ENCODE measurements around the gene LINC01488. TPM values are rescaled to one million over a fixed set of nuclear protein-coding genes. Genes with fewer than 3 reads are reported as not detected.

The LINC01488 gene
- total and polyA plus RNA-seq, 2 experiments from 2014 or later, result not detected

- no peaks in the 10 kb centered on the region for H4K20me1 ChIP-seq (replicated peaks; ENCODE audit: insufficient read depth)
- H3K27me3 ChIP-seq (ENCODE audit: insufficient read depth), result no peaks in the 10 kb centered on the region
- H2AFZ ChIP-seq, result peak overlapping the region; percentile 56; the same call in 1 of the 2 replicates
- H3K36me3 ChIP-seq (ENCODE audit: insufficient read depth), result no peaks in the 10 kb centered on the region
- H3K4me3 Mint-ChIP-seq, result no peak overlapping the region
- peak overlapping the region; percentile 31; the same call in 1 of the 2 replicates for H3K27ac Mint-ChIP-seq
- no peaks in the 10 kb centered on the region for H3K9me3 Mint-ChIP-seq
- no peaks in the 10 kb centered on the region; the same call in 1 of the 2 replicates for H3F3A ChIP-seq (replicated peaks; ENCODE audit: low read depth)
- peaks cover 14% of the 10 kb centered on the region for H3K27me3 Mint-ChIP-seq (ENCODE audit: insufficient read depth, low read depth, poor library complexity)
- H3K4me2 ChIP-seq, result peak overlapping the region; percentile 75
- H3K36me3 Mint-ChIP-seq (ENCODE audit: low read depth), result no peaks in the 10 kb centered on the region; the same call in 1 of the 3 replicates
- DNase-seq (ENCODE audit: low spot score) (peak; percentile 60), ATAC-seq (peak; percentile 15)
- no peak overlapping the region for H3K27ac ChIP-seq (ENCODE audit: low read depth)
- no peak overlapping the region for H3K4me3 ChIP-seq
- H3K9me2 ChIP-seq (ENCODE audit: insufficient read depth), result peaks cover 8% of the 10 kb centered on the region
- H3K4me1 ChIP-seq (ENCODE audit: insufficient read depth), result peaks cover 22% of the 10 kb centered on the region
- peaks cover 37% of the 10 kb centered on the region for H3K4me1 Mint-ChIP-seq
- TF ChIP-seq CTCF (conservative IDR thresholded peaks at IDR 0.05; ENCODE audit: low read depth in 2 of 2), result peak; percentile 55 to 62
- no peak for TF ChIP-seq ETS1 (IDR thresholded peaks at IDR 0.05)
- no peak for TF ChIP-seq ZNF331 (CRISPR knock-in tag; IDR thresholded peaks at IDR 0.05; ENCODE audit: low read depth)
- peak; percentile 64; the same call in 1 of the 2 replicates for TF ChIP-seq CREB1 (CRISPR knock-in tag; IDR thresholded peaks at IDR 0.05; ENCODE audit: low read depth)
- H3K79me2 ChIP-seq (replicated peaks; ENCODE audit: insufficient read depth), result no peaks in the 10 kb centered on the region
Observed at GRCh38 chr11:69444381-69445130, 36.9 kb upstream of the LINC01488 start.

- no peaks in the 10 kb centered on the region for H3K9me3 Mint-ChIP-seq
- no peaks in the 10 kb centered on the region for H4K20me1 ChIP-seq (replicated peaks; ENCODE audit: insufficient read depth)
- DNase-seq (ENCODE audit: low spot score), result no peak
- no peak overlapping the region for H3K4me3 ChIP-seq
- no peak overlapping the region for H3K4me2 ChIP-seq
- H3K27ac ChIP-seq (ENCODE audit: low read depth), result no peak overlapping the region
- H3K36me3 ChIP-seq (ENCODE audit: insufficient read depth), result no peaks in the 10 kb centered on the region
- no peaks in the 10 kb centered on the region for H3K27me3 ChIP-seq (ENCODE audit: insufficient read depth)
- no peaks in the 10 kb centered on the region for H3K79me2 ChIP-seq (replicated peaks; ENCODE audit: insufficient read depth)
- peaks cover 13% of the 10 kb centered on the region for H3K27me3 Mint-ChIP-seq (ENCODE audit: insufficient read depth, low read depth, poor library complexity)
- H3K27ac Mint-ChIP-seq, result no peak overlapping the region
- peaks cover 22% of the 10 kb centered on the region for H3K4me1 ChIP-seq (ENCODE audit: insufficient read depth)
- no peaks in the 10 kb centered on the region; the same call in 1 of the 2 replicates for H3F3A ChIP-seq (replicated peaks; ENCODE audit: low read depth)
- H3K9me2 ChIP-seq (ENCODE audit: insufficient read depth), result peaks cover 3% of the 10 kb centered on the region; the same call in 1 of the 2 replicates
- no peaks in the 10 kb centered on the region; the same call in 1 of the 3 replicates for H3K36me3 Mint-ChIP-seq (ENCODE audit: low read depth)
- ATAC-seq, result no peak
- peaks cover 36% of the 10 kb centered on the region for H3K4me1 Mint-ChIP-seq
- H2AFZ ChIP-seq, result peak overlapping the region; percentile 52; the same call in 1 of the 2 replicates
- no peak overlapping the region for H3K4me3 Mint-ChIP-seq
- TF ChIP-seq REST (IDR thresholded peaks at IDR 0.05; ENCODE audit: unreplicated experiment) (no peak), ZNF462 (CRISPR knock-in tag; IDR thresholded peaks at IDR 0.05) (no peak)
Observed at GRCh38 chr11:69445131-69445470, 36.4 kb upstream of the LINC01488 start.
